Astrocyte of the cerebellum (primary cell): ENCODE results near the gene DZIP3.

Source experiments
- DNase-seq: peaks from one replicate; pipeline ENCODE4 v3.0.0-alpha.2; 2011; ENCODE audit warnings: low read depth
- H3K4me3 ChIP-seq: 2 replicates; pipeline ENCODE4 v1.5.1; 2011; ENCODE audit warnings: mild to moderate bottlenecking, low read depth, low read length, moderate library complexity
- CTCF ChIP-seq: IDR thresholded peaks from 2 replicates; pipeline ENCODE4 v1.5.1; 2012; ENCODE audit warnings: low read length, low read depth, moderate library complexity, mild to moderate bottlenecking; ENCODE audit errors: missing control alignments
- in situ Hi-C: cut with HindIII; loops from 2 replicates; pipeline ENCODE4 v1.10.0; 2017; ENCODE audit warnings: low sequenced_read_pairs

The DZIP3 gene

GRCh38 chr3:108728105-108728504, 138.6 kb downstream of the DZIP3 start:
- no peak for TF ChIP-seq CTCF
- DNase-seq = no peak
- in situ Hi-C loops = no loop called here
- H3K4me3 ChIP-seq = no peak overlapping the region

- DNase-seq = no peak
- H3K4me3 ChIP-seq = no peak overlapping the region
- no peak for TF ChIP-seq CTCF
- in situ Hi-C loops = no loop called here
Observed at GRCh38 chr3:108728934-108729333, 139.4 kb downstream of the DZIP3 start.

GRCh38 chr3:108736821-108737220, 147.3 kb downstream of the DZIP3 start:
- in situ Hi-C loops = no loop called here
- TF ChIP-seq CTCF = no peak
- DNase-seq = no peak
- no peak overlapping the region for H3K4me3 ChIP-seq

- DNase-seq = no peak
- no peak overlapping the region for H3K4me3 ChIP-seq
- TF ChIP-seq CTCF = no peak
- in situ Hi-C loops = no loop called here
Observed at GRCh38 chr3:108742929-108743328, 153.4 kb downstream of the DZIP3 start.
